Measurements from ENCODE around the gene AQP10.

DNA sequence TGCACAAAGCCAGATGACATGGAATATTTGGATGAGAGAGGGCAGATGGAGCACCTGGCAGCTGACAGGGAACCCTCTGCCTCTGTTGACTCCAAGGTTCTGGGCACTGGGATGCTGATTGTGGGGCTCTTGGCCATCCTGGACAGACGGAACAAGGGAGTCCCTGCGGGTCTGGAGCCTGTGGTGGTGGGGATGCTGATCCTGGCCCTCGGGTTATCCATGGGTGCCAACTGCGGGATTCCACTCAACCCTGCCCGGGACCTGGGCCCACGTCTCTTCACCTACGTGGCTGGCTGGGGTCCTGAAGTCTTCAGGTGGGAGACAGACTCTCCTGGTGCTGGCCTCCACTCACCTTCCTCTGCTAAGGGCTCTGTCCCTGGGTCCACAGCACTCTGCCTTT lies 2.6 kb downstream of the AQP10 start:
- TF ChIP-seq, protein P1, sequence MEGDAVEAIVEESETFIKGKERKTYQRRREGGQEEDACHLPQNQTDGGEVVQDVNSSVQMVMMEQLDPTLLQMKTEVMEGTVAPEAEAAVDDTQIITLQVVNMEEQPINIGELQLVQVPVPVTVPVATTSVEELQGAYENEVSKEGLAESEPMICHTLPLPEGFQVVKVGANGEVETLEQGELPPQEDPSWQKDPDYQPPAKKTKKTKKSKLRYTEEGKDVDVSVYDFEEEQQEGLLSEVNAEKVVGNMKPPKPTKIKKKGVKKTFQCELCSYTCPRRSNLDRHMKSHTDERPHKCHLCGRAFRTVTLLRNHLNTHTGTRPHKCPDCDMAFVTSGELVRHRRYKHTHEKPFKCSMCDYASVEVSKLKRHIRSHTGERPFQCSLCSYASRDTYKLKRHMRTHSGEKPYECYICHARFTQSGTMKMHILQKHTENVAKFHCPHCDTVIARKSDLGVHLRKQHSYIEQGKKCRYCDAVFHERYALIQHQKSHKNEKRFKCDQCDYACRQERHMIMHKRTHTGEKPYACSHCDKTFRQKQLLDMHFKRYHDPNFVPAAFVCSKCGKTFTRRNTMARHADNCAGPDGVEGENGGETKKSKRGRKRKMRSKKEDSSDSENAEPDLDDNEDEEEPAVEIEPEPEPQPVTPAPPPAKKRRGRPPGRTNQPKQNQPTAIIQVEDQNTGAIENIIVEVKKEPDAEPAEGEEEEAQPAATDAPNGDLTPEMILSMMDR (IDR thresholded peaks at IDR 0.05): no peak
- no peak for TF ChIP-seq EP300 (IDR thresholded peaks at IDR 0.05)
